ENCODE measurements around the gene CLIP2. TPM values are rescaled to one million over a fixed set of nuclear protein-coding genes. Genes with fewer than 3 reads are reported as not detected.

CLIP2 gene
- polyA plus RNA-seq, 1 of the 3 experiments (the other 2 are of a cell fraction) = 14.3 TPM

DNA sequence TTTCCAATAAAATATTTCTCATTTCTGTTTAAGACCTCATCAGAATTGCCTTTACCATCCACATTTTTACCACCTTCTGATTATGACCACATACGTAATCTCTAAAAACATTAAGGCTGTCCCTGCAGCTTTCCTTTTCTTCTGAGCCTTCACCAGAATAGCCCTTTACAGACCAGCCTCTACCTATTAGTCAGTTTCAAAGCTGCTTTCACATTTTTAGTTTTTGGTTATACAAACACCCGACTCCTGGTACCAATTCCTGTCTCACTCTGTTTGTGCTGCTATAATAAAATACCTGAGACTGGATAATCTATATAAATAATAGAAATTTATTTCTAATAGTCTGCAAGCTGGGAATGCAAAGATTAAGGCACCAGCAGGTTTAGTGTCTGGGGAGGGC, 149.1 kb downstream of the CLIP2 start:
- Histone ChIP-seq H3K4me2 (no peak overlapping the region), H3K36me3 (replicated peaks in 1 of 2; ENCODE audit: control insufficient read depth in 1 of 2, insufficient read depth in 2 of 2, low read length in 1 of 2) (peaks cover 0 to 5% of the 10 kb centered on the region in 2 experiments), H3K27ac (ENCODE audit: low read depth in 2 of 2, low read length in 1 of 2) (no peak overlapping the region), H3K4me1 (ENCODE audit: control insufficient read depth in 1 of 2, insufficient read depth in 2 of 2, low read depth in 1 of 2, low read length in 1 of 2) (no peaks in the 10 kb centered on the region), H3K9me2 (no peaks in the 10 kb centered on the region), H3K9ac (no peak overlapping the region), H2AFZ (ENCODE audit: low read depth) (no peak overlapping the region), H3K9me3 (peaks cover 11% of the 10 kb centered on the region), H4K20me1 (ENCODE audit: insufficient read depth) (no peaks in the 10 kb centered on the region), H3F3A (replicated peaks; ENCODE audit: insufficient read depth) (no peaks in the 10 kb centered on the region), H3K79me2 (ENCODE audit: insufficient read depth) (no peaks in the 10 kb centered on the region), H3K4me3 (ENCODE audit: low read depth in 2 of 2, low read length in 1 of 2) (no peak overlapping the region), H3K27me3 (ENCODE audit: insufficient read depth) (no peaks in the 10 kb centered on the region)
- POLR2A ChIA-PET = no interaction called here
- no peak for TF ChIP-seq MXI1 (IDR thresholded peaks at IDR 0.05; ENCODE audit: low read depth, low read length)
- TF ChIP-seq RXRA (IDR thresholded peaks at IDR 0.05; ENCODE audit: borderline replicate concordance, low read depth) = no peak
- no peak for TF ChIP-seq FOXM1 (IDR thresholded peaks at IDR 0.05; ENCODE audit: low read depth)
- no peak for TF ChIP-seq USF1 (IDR thresholded peaks at IDR 0.05; ENCODE audit: borderline replicate concordance, low read depth)
- TF ChIP-seq RCOR1 (IDR thresholded peaks at IDR 0.05; ENCODE audit: low read length) = no peak
- no peak for TF ChIP-seq REST (IDR thresholded peaks at IDR 0.05; ENCODE audit: low read depth, low read length)
- TF ChIP-seq MEF2A (IDR thresholded peaks at IDR 0.05; ENCODE audit: borderline replicate concordance, low read depth) = no peak
- TF ChIP-seq NFIC (IDR thresholded peaks at IDR 0.05; ENCODE audit: borderline replicate concordance) = no peak
- no peak for TF ChIP-seq TEAD4 (IDR thresholded peaks at IDR 0.05; ENCODE audit: borderline replicate concordance, insufficient read depth)
- no peak for TF ChIP-seq PBX3 (IDR thresholded peaks at IDR 0.05)
- TF ChIP-seq FOSL2 (IDR thresholded peaks at IDR 0.05; ENCODE audit: borderline replicate concordance, low read depth) = no peak
- TF ChIP-seq GATA2 (CRISPR knock-in tag; IDR thresholded peaks at IDR 0.05) = no peak
- no peak for TF ChIP-seq SIN3A (IDR thresholded peaks at IDR 0.05; ENCODE audit: borderline replicate concordance, low read depth, low read length)
- TF ChIP-seq FOXJ3 (CRISPR knock-in tag; IDR thresholded peaks at IDR 0.05) = no peak
- TF ChIP-seq ELF1 (IDR thresholded peaks at IDR 0.05) = no peak
- TF ChIP-seq RFX5 (IDR thresholded peaks at IDR 0.05; ENCODE audit: low read length) = no peak
- no peak for TF ChIP-seq NRF1 (IDR thresholded peaks at IDR 0.05; ENCODE audit: low read depth, low read length)
- TF ChIP-seq TCF12 (IDR thresholded peaks at IDR 0.05) = no peak
- no peak for TF ChIP-seq SMC3 (IDR thresholded peaks at IDR 0.05; ENCODE audit: low read depth, low read length)
- CTCF ChIA-PET = interaction anchor here (1.5 to 4.3 kb wide), 4 partner anchors 10 to 128 kb away, joined by 3 to 40 read pairs (median 8); no protein-coding TSS in a partner anchor
- WGBS (ENCODE audit: low lambda C conversion rate) = 91% methylated on average over 2 of the region's 2 CpGs
- no peak for DNase-seq
